ENCODE results near the gene CHST11.

GRCh38 chr12:104694161-104694560 lies 237.4 kb downstream of the CHST11 start:
- TF ChIP-seq EZH2 (IDR thresholded peaks at IDR 0.05) (no peak), CTCF (IDR thresholded peaks at IDR 0.05) (no peak)

Measured in neural progenitor cell (in vitro differentiated cells).